Lower lobe of right lung (tissue), 2 donors: ENCODE data around the gene ZNF322. TPM values are rescaled to one million over a fixed set of nuclear protein-coding genes. Genes with fewer than 3 reads are reported as not detected.

ENCODE experiments used
- ATAC-seq, 2 donors: fragments of 200-7000 bp; cut with Tn5 transposase; one replicate each; pipeline ENCODE4 v1.9.1; 2020 to 2022; ENCODE audit warnings: mild to moderate bottlenecking in 2 of 2, moderate library complexity in 2 of 2
- DNase-seq: peaks from one replicate; pipeline ENCODE4 v3.0.0-alpha.2; 2020
- H3K27ac ChIP-seq: fragments of 200-600 bp; one replicate; pipeline ENCODE4 v1.8.0; 2022
- H3K27me3 ChIP-seq: fragments of 200-600 bp; one replicate; pipeline ENCODE4 v1.8.0; 2022; ENCODE audit warnings: low read depth
- H3K36me3 ChIP-seq: fragments of 200-600 bp; one replicate; pipeline ENCODE4 v1.8.0; 2022; ENCODE audit warnings: mild to moderate bottlenecking
- H3K4me1 ChIP-seq: fragments of 200-600 bp; one replicate; pipeline ENCODE4 v1.8.0; 2022
- H3K4me3 ChIP-seq: fragments of 200-600 bp; one replicate; pipeline ENCODE4 v1.8.0; 2022; ENCODE audit warnings: mild to moderate bottlenecking
- H3K9me3 ChIP-seq: fragments of 200-600 bp; one replicate; pipeline ENCODE4 v1.8.0; 2022
- CTCF ChIP-seq: fragments of 200-600 bp; IDR thresholded peaks from one replicate; pipeline ENCODE4 v1.8.0; 2022; ENCODE audit warnings: antibody characterized with exemption, mild to moderate bottlenecking
- intact Hi-C: fragments of 100-400 bp; cut with DNase I; formaldehyde crosslinking; loops from one replicate; pipeline ENCODE4 v1.11.0; 2022
- total RNA-seq: library from RNA; stranded (reverse); fragmentation: NEBNext Ultra II Directional; extraction: Animal tissue kit (Norgen Biotek cat#: 25700); gene quantifications from one replicate; pipeline ENCODE4 v1.2.1, GENCODE V29; 2021
- donor health status: DM: no; HTN: yes; CAD: no; lungs with severe emphysema.

The ZNF322 gene
- total RNA-seq, 1 donor from 2014 or later, result 25.6 TPM

DNA sequence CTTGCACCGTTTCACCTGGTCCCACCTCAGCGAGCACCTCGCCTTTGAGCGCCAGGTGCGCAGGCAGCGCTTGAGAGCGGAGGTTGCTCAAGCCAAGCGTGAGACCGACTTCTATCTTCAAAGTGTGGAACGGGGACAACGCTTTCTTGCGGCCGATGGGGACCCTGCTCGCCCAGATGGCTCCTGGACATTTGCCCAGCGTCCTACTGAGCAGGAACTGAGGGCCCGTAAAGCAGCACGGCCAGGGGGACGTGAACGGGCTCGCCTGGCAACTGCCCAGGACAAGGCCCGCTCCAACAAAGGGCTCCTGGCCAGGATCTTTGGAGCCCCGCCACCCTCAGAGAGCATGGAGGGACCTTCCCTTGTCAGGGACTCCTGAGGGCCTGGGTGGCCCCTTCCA is 61.3 kb downstream of the ZNF322 start:
- H3K4me3 ChIP-seq, result no peak overlapping the region
- peaks cover 27% of the 10 kb centered on the region for H3K36me3 ChIP-seq
- H3K27me3 ChIP-seq, result peaks cover 9% of the 10 kb centered on the region
- DNase-seq (peak; percentile 48), ATAC-seq (no peak)
- TF ChIP-seq CTCF, result no peak
- peaks cover 19% of the 10 kb centered on the region for H3K4me1 ChIP-seq
- no peak overlapping the region for H3K27ac ChIP-seq
- intact Hi-C loops, result loop anchor here (10.0 kb wide), 1 partner anchor 263 kb away; no protein-coding TSS in a partner anchor
- no peaks in the 10 kb centered on the region for H3K9me3 ChIP-seq

GRCh38 chr6:26597821-26598220 is 61.7 kb downstream of the ZNF322 start:
- ATAC-seq, result no peak

DNA sequence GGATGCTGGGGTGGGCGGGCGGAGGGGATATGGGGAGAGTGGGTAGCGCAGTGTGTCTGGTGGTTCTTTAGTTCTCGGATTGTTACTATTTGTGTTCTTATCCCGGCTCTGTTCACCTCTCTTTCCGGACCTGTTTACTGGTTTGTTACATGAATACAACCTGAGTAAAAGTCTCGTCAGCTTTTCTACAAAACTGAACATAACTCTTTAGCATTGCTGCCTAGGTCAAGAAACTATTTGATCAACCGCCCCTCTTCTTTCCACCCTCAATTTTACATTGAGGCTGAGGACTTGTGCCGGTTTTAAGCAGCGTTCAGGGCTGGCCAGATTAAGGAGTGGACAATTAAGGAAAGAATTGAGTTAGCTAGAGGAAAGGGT is 62.2 kb downstream of the ZNF322 start:
- DNase-seq (no peak), ATAC-seq (no peak)
- intact Hi-C loops, result loop anchor here (10.0 kb wide), 1 partner anchor 263 kb away; no protein-coding TSS in a partner anchor
- H3K27ac ChIP-seq, result peak overlapping the region; percentile 94
- H3K4me1 ChIP-seq, result peaks cover 19% of the 10 kb centered on the region
- no peak for TF ChIP-seq CTCF
- peak overlapping the region; percentile 91 for H3K4me3 ChIP-seq
- H3K9me3 ChIP-seq, result no peaks in the 10 kb centered on the region
- H3K27me3 ChIP-seq, result peaks cover 14% of the 10 kb centered on the region
- peaks cover 27% of the 10 kb centered on the region for H3K36me3 ChIP-seq

More at GRCh38 chr6:26597821-26598220, 61.7 kb downstream of the ZNF322 start:
- Histone ChIP-seq H3K4me1 (peaks cover 19% of the 10 kb centered on the region), H3K36me3 (peaks cover 27% of the 10 kb centered on the region), H3K27ac (no peak overlapping the region), H3K9me3 (no peaks in the 10 kb centered on the region), H3K4me3 (peak overlapping the region; percentile 91), H3K27me3 (peaks cover 10% of the 10 kb centered on the region)
- DNase-seq, result peak; percentile 47
- intact Hi-C loops, result loop anchor here (10.0 kb wide), 1 partner anchor 263 kb away; no protein-coding TSS in a partner anchor
- TF ChIP-seq CTCF, result no peak

DNA sequence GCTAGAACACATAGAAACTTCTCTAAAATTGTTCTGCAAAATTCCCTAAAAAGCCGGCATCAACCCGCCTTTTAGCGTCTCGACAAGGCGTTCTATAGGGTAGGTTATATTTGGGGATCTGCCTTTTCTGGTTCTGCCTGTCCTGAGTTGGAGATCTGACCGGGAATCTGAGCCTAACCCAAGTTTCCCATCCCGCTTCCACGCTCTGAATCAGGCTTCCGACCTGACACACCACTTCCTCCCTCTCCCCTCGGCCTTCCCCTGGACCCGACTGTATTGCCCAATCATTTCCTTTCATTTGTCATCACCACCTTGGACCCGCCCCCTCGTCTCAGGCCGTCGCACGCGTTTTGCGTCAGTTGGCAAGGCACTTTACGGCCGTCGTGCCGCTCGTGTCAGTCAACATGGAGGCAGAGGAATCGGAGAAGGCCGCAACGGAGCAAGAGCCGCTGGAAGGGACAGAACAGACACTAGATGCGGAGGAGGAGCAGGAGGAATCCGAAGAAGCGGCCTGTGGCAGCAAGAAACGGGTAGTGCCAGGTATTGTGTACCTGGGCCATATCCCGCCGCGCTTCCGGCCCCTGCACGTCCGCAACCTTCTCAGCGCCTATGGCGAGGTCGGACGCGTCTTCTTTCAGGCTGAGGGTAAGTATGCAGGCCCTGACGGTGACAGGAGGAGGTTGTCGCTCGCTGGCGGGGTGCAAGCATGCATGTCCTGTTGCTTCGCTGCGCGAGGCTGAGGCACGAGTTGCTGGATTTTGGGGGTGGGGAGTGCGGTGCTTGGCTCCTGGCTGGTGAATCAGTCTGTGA is 62.8 kb downstream of the ZNF322 start, which contains the start of gene ABT1:
Gene ABT1 (plus strand): TSS at position 375 of the 810 bp plus-strand sequence. CDS start 30 bp downstream, at position 405.
- Histone ChIP-seq H3K27ac (peak within 1 kb of the TSS; percentile 94), H3K9me3 (no peaks in the 10 kb centered on the region), H3K4me3 (peak within 1 kb of the TSS; percentile 91), H3K27me3 (peaks cover 20% of the 10 kb centered on the region), H3K4me1 (peaks cover 19% of the 10 kb centered on the region), H3K36me3 (peaks cover 27% of the 10 kb centered on the region)
- ATAC-seq (peak; percentile 97 to 98), DNase-seq (peak; percentile 98)
- TF ChIP-seq CTCF, result no peak
- intact Hi-C loops, result loop anchor here (10.0 kb wide), 1 partner anchor 262 kb away; no protein-coding TSS in a partner anchor

- Histone ChIP-seq H3K27me3 (peaks cover 29% of the 10 kb centered on the region), H3K4me1 (peaks cover 19% of the 10 kb centered on the region), H3K9me3 (no peaks in the 10 kb centered on the region), H3K4me3 (peak overlapping the region; percentile 91), H3K27ac (peak overlapping the region; percentile 94), H3K36me3 (peaks cover 27% of the 10 kb centered on the region)
- TF ChIP-seq CTCF, result peak; percentile 98
- intact Hi-C loops, result loop anchor here (10.0 kb wide), 1 partner anchor 261 kb away; no protein-coding TSS in a partner anchor
- peak; percentile 93 for ATAC-seq
- peak; percentile 96 for DNase-seq
These were observed 63.8 kb downstream of the ZNF322 start for GRCh38 chr6:26595669-26596269.
